SK-N-SH treated with all-trans-retinoic acid at 6 μM for 48 hours (cell line): ENCODE measurements around the gene SLC19A1.

Experiments
- CREB5 ChIP-seq: fragments of 250-450 bp; sonication (Bioruptor Pico); IDR thresholded peaks from 2 replicates; pipeline ENCODE4 v1.5.1; 2020; ENCODE audit warnings: low read depth, mild to moderate bottlenecking, moderate library complexity
- ESRRG ChIP-seq: fragments of 250-450 bp; sonication (Bioruptor Pico); IDR thresholded peaks from 2 replicates; pipeline ENCODE4 v1.6.1; 2021; ENCODE audit warnings: mild to moderate bottlenecking
- GLIS3 ChIP-seq: fragments of 250-450 bp; sonication (Bioruptor Pico); IDR thresholded peaks from 2 replicates; pipeline ENCODE4 v1.5.0; 2020; ENCODE audit warnings: mild to moderate bottlenecking, moderate library complexity
- ISL1 ChIP-seq: fragments of 250-450 bp; sonication (Bioruptor Pico); IDR thresholded peaks from 2 replicates; pipeline ENCODE4 v2.1.2; 2022; ENCODE audit warnings: mild to moderate bottlenecking, moderate library complexity
- RARB ChIP-seq: fragments of 250-450 bp; sonication (Bioruptor Pico); IDR thresholded peaks from 2 replicates; pipeline ENCODE4 v1.8.0; 2021; ENCODE audit warnings: mild to moderate bottlenecking, moderate library complexity
- TSHZ2 ChIP-seq: fragments of 250-450 bp; sonication (Bioruptor Pico); IDR thresholded peaks from 2 replicates; pipeline ENCODE4 v1.5.0; 2020; ENCODE audit warnings: mild to moderate bottlenecking, moderate library complexity
- ZC3H10 ChIP-seq: fragments of 250-450 bp; sonication (Bioruptor Pico); IDR thresholded peaks from 2 replicates; pipeline ENCODE4 v1.5.1; 2021; ENCODE audit warnings: mild to moderate bottlenecking, moderate library complexity
- ZFP3 ChIP-seq: fragments of 250-450 bp; sonication (Bioruptor Pico); IDR thresholded peaks from 2 replicates; pipeline ENCODE4 v1.5.0; 2020; ENCODE audit warnings: mild to moderate bottlenecking, moderate library complexity
- ZFP30 ChIP-seq: fragments of 450-650 bp; formaldehyde crosslinking; IDR thresholded peaks from 2 replicates; pipeline ENCODE4 v1.5.0; 2022; ENCODE audit warnings: mild to moderate bottlenecking, moderate library complexity
- ZNF70 ChIP-seq: fragments of 450-650 bp; formaldehyde crosslinking; IDR thresholded peaks from 2 replicates; pipeline ENCODE4 v1.5.0; 2020; ENCODE audit warnings: mild to moderate bottlenecking, moderate library complexity
- TF ChIP-seq, protein P1 (sequence below): fragments of 250-450 bp; sonication (Bioruptor Pico); IDR thresholded peaks from 2 replicates; pipeline ENCODE4 v1.8.0; 2020; ENCODE audit warnings: mild to moderate bottlenecking, moderate library complexity, borderline replicate concordance

GRCh38 chr21:45556302-45556644, 14.0 kb upstream of the SLC19A1 start:
- TF ChIP-seq CREB5 (CRISPR knock-in tag) (no peak), ZNF70 (CRISPR knock-in tag) (no peak), ZC3H10 (CRISPR knock-in tag) (no peak), ZFP3 (CRISPR knock-in tag) (no peak), ZFP30 (CRISPR knock-in tag) (no peak), ESRRG (no peak), RARB (CRISPR knock-in tag) (no peak), TSHZ2 (CRISPR knock-in tag) (no peak), ISL1 (CRISPR knock-in tag) (no peak), GLIS3 (no peak)
- TF ChIP-seq, protein P1, sequence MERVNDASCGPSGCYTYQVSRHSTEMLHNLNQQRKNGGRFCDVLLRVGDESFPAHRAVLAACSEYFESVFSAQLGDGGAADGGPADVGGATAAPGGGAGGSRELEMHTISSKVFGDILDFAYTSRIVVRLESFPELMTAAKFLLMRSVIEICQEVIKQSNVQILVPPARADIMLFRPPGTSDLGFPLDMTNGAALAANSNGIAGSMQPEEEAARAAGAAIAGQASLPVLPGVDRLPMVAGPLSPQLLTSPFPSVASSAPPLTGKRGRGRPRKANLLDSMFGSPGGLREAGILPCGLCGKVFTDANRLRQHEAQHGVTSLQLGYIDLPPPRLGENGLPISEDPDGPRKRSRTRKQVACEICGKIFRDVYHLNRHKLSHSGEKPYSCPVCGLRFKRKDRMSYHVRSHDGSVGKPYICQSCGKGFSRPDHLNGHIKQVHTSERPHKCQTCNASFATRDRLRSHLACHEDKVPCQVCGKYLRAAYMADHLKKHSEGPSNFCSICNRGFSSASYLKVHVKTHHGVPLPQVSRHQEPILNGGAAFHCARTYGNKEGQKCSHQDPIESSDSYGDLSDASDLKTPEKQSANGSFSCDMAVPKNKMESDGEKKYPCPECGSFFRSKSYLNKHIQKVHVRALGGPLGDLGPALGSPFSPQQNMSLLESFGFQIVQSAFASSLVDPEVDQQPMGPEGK (CRISPR knock-in tag): no peak
